Small intestine (tissue), 7 donors: ENCODE data around the gene SPRR2A. TPM values are rescaled to one million over a fixed set of nuclear protein-coding genes. Genes with fewer than 3 reads are reported as not detected.
"Not testable (repeated sequence)": the region's sequence is repeated elsewhere in the genome, so short reads cannot be mapped to it uniquely, and the experiment has no call there.

ENCODE experiments used
- DNase-seq, 2 donors: peaks; one replicate each; pipeline versions ENCODE4 v3.0.0 to v3.0.0-alpha.2; 2013
- FAIRE-seq: peaks from 2 replicates; lab custom pipeline; 2012; peaks lifted over from hg19 to GRCh38; lab: Jason Lieb, UNC
- H3K27ac ChIP-seq, 3 donors: one replicate each; pipeline ENCODE4 v1.5.1; 2013; ENCODE audit warnings: low read length in 2 of 3, mild to moderate bottlenecking in 2 of 3, control low read depth in 1 of 3, inconsistent platforms in 1 of 3, low read depth in 1 of 3, moderate library complexity in 1 of 3
- H3K27me3 ChIP-seq, 3 donors: one replicate each; pipeline ENCODE4 v1.6.1; 2013; ENCODE audit warnings: low read length in 3 of 3, inconsistent platforms in 1 of 3; ENCODE audit not compliant: control insufficient read depth in 3 of 3, insufficient read depth in 3 of 3
- H3K36me3 ChIP-seq, 3 donors: one replicate each; pipeline ENCODE4 v1.6.1; 2013; ENCODE audit warnings: low read length in 3 of 3, inconsistent platforms in 1 of 3, low read depth in 1 of 3, mild to moderate bottlenecking in 1 of 3, moderate library complexity in 1 of 3; ENCODE audit not compliant: control insufficient read depth in 3 of 3, insufficient read depth in 2 of 3
- H3K4me1 ChIP-seq, 3 donors: one replicate each; pipeline ENCODE4 v1.6.1; 2013; ENCODE audit warnings: low read length in 2 of 3, inconsistent platforms in 1 of 3, low read depth in 1 of 3, mild to moderate bottlenecking in 1 of 3, moderate library complexity in 1 of 3; ENCODE audit not compliant: control insufficient read depth in 3 of 3, insufficient read depth in 2 of 3
- H3K4me3 ChIP-seq, 3 donors: one replicate each; pipeline ENCODE4 v1.5.1; 2013; ENCODE audit warnings: low read length in 3 of 3, control low read depth in 1 of 3, inconsistent platforms in 1 of 3, low read depth in 1 of 3, mild to moderate bottlenecking in 1 of 3, moderate library complexity in 1 of 3
- H3K9me3 ChIP-seq, 2 donors: one replicate each; pipeline ENCODE4 v1.6.1; 2013; ENCODE audit warnings: low read depth in 1 of 2, low read length in 1 of 2; ENCODE audit not compliant: control insufficient read depth in 2 of 2, insufficient read depth in 1 of 2
- WGBS, 3 donors: extraction: QIAGEN DNeasy Blood & Tissue Kit; methylation state at CpG; one replicate each; pipeline ENCODE4 v1.1.7; 2013; 5-methylcytosine and 5-hydroxymethylcytosine counted together
- polyA plus RNA-seq, 4 donors: library from polyadenylated mRNA; stranded (reverse) in 3 of 4; unstranded in 1 of 4; fragments of 200-250 nt in 3 of 4; fragments of 120-200 nt in 1 of 4; gene quantifications; one replicate each; pipeline versions ENCODE4 v1.2.1 to v1.2.3, GENCODE V29; 2013
- donor health status: healthy with polysubstance abuse.
- donor health status: control.
- donor health status: control.
- donor health status: Bipolar disorder and iron deficiency.
- donor health status: healthy.

Gene SPRR2A
- polyA plus RNA-seq, 4 donors: 0.67 to 2.2 (median 2.0) TPM; not detected in 1

DNA sequence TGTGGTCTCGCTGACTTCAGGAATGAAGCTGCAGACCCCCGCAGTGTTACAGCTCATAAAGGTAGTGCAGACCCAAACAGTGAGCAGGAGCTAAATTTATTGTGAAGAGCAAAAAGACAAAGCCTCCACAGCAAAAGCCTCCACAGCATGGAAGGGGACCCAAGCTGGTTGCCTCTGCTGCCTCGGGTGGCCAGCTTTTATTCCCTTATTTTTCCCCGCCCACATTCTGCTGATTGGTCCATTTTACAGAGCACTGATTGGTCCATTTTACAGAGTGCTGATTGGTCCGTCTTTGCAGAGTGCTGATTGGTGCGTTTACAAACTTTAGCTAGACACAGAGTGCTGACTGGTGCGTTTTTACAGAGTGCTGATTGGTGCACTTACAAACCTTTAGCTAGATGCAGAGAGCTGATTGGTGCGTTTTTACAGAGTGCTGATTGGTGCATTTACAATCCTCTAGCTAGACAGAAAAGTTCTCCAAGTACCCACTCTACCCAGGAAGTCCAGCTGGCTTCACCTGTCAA is 46.0 kb downstream of the SPRR2A start:
- not testable (repeated sequence) for FAIRE-seq

More for the DNA sequence above, 46.0 kb downstream of the SPRR2A start:
- not testable (repeated sequence) for H3K27ac ChIP-seq, DNase-seq, H3K4me1 ChIP-seq, H3K9me3 ChIP-seq, H3K36me3 ChIP-seq, H3K4me3 ChIP-seq, H3K27me3 ChIP-seq
- 85 to 86% (median 86%) methylated on average over 8 of the region's 8 CpGs for WGBS, 3 donors

Other genes with a start within 250 kb of the SPRR2A start
- not detected for gene LCE1B, start 245.5 kb downstream of the SPRR2A start, polyA plus RNA-seq
- gene LCE1A, start 230.0 kb downstream of the SPRR2A start, polyA plus RNA-seq: not detected
- gene LCE6A, start 214.7 kb downstream of the SPRR2A start, polyA plus RNA-seq: not detected
- gene LCE7A, start 197.5 kb downstream of the SPRR2A start, polyA plus RNA-seq: not detected
- not detected for gene SMCP, start 179.2 kb downstream of the SPRR2A start, polyA plus RNA-seq
- under 1 TPM in 2 of 4 donors, not detected in 2; 0.03 to 0.45 TPM for gene IVL, start 149.0 kb downstream of the SPRR2A start, polyA plus RNA-seq
- not detected for gene SPRR5, start 110.3 kb downstream of the SPRR2A start, polyA plus RNA-seq
- not detected for gene SPRR4, start 86.9 kb downstream of the SPRR2A start, polyA plus RNA-seq
- gene SPRR1A, start 73.4 kb downstream of the SPRR2A start, polyA plus RNA-seq: not detected
- 10 to 100 TPM in 2 of 4 donors, 1 to 10 TPM in 1, not detected in 1; 3.0 to 16.1 (median 10.3) TPM for gene SPRR3, start 55.8 kb downstream of the SPRR2A start, polyA plus RNA-seq
- 1 to 10 TPM in 2 of 4 donors, under 1 TPM in 1, not detected in 1; 0.27 to 3.2 (median 1.6) TPM for gene SPRR1B, start 26.3 kb downstream of the SPRR2A start, polyA plus RNA-seq
- under 1 TPM in 1 of 4 donors, not detected in 3; 0.49 TPM for gene SPRR2D, start 16.4 kb downstream of the SPRR2A start, polyA plus RNA-seq
- gene SPRR2B, start 14.1 kb upstream of the SPRR2A start, polyA plus RNA-seq: not detected
- 1 to 10 TPM in 1 of 4 donors, under 1 TPM in 1, not detected in 2; 0.24 to 2.2 TPM for gene SPRR2E, start 37.0 kb upstream of the SPRR2A start, polyA plus RNA-seq
- gene SPRR2F, start 56.0 kb upstream of the SPRR2A start, polyA plus RNA-seq: under 1 TPM in 1 of 4 donors, not detected in 3; 0.10 TPM
- gene SPRR2G, start 93.4 kb upstream of the SPRR2A start, polyA plus RNA-seq: not detected
- gene LELP1, start 145.9 kb upstream of the SPRR2A start, polyA plus RNA-seq: not detected
- not detected for gene PRR9, start 160.1 kb upstream of the SPRR2A start, polyA plus RNA-seq
- gene LORICRIN, start 202.2 kb upstream of the SPRR2A start, polyA plus RNA-seq: not detected